Uterus (tissue), 2 donors: ENCODE measurements around the gene VARS1.

ENCODE experiments used
- CTCF ChIP-seq, 4 experiments: fragments of 200-600 bp in 2 of 4; fragments of 450-650 bp in 2 of 4; sonication (generic) in 2 of 4; IDR thresholded peaks; one replicate each; pipeline ENCODE4 v1.5.1; 2016 to 2019; ENCODE audit warnings: antibody characterized with exemption in 4 of 4, mild to moderate bottlenecking in 2 of 4, moderate library complexity in 1 of 4
- POLR2A ChIP-seq, 2 donors: fragments of 450-650 bp; IDR thresholded peaks; one replicate each; pipeline ENCODE4 v1.6.1; 2016; ENCODE audit warnings: antibody characterized with exemption in 2 of 2, mild to moderate bottlenecking in 1 of 2, moderate library complexity in 1 of 2

GRCh38 chr6:31836047-31836473, 40.5 kb upstream of the VARS1 start:
- TF ChIP-seq CTCF (IDR thresholded peaks at IDR 0.05) (no peak), POLR2A (IDR thresholded peaks at IDR 0.05) (no peak)
